Aorta (tissue), 5 donors: ENCODE measurements around the gene AQP12B. TPM values are rescaled to one million over a fixed set of nuclear protein-coding genes. Genes with fewer than 3 reads are reported as not detected.
A peak's percentile ranks its signal among the peaks of the same experiment; 100 is the strongest.

Source experiments
- ATAC-seq: fragments of 200-7000 bp; cut with Tn5 transposase; one replicate; pipeline ENCODE4 v1.9.1; 2022; ENCODE audit warnings: moderate library complexity; ENCODE audit not compliant: low FRiP score
- DNase-seq, 2 donors: peaks; one replicate each; pipeline ENCODE4 v3.0.0-alpha.2; 2020
- H3K27ac ChIP-seq, 2 donors: one replicate each; pipeline ENCODE4 v1.5.1; 2013; ENCODE audit warnings: low read length in 2 of 2, mild to moderate bottlenecking in 2 of 2, moderate library complexity in 2 of 2, control low read depth in 1 of 2, inconsistent platforms in 1 of 2, low read depth in 1 of 2
- H3K27me3 ChIP-seq, 2 donors: one replicate each; pipeline ENCODE4 v1.6.1; 2013; ENCODE audit warnings: control low read depth in 1 of 2, low read length in 1 of 2, mild to moderate bottlenecking in 1 of 2, moderate library complexity in 1 of 2; ENCODE audit not compliant: insufficient read depth in 2 of 2, control insufficient read depth in 1 of 2
- H3K36me3 ChIP-seq, 2 donors: one replicate each; pipeline ENCODE4 v1.6.1; 2013; ENCODE audit warnings: control low read depth in 1 of 2, low read length in 1 of 2, mild to moderate bottlenecking in 1 of 2; ENCODE audit not compliant: insufficient read depth in 2 of 2, control insufficient read depth in 1 of 2
- H3K4me1 ChIP-seq, 2 donors: one replicate each; pipeline ENCODE4 v1.6.1; 2013; ENCODE audit warnings: low read length in 2 of 2, control low read depth in 1 of 2, mild to moderate bottlenecking in 1 of 2, moderate library complexity in 1 of 2; ENCODE audit not compliant: insufficient read depth in 2 of 2, control insufficient read depth in 1 of 2
- H3K4me3 ChIP-seq, 2 donors: one replicate each; pipeline ENCODE4 v1.5.1; 2013; ENCODE audit warnings: low read length in 2 of 2, control low read depth in 1 of 2, mild to moderate bottlenecking in 1 of 2
- H3K9me3 ChIP-seq: one replicate; pipeline ENCODE4 v1.6.1; 2013; ENCODE audit warnings: mild to moderate bottlenecking, low read length; ENCODE audit not compliant: control insufficient read depth
- WGBS, 2 donors: extraction: QIAGEN DNeasy Blood & Tissue Kit; methylation state at CpG; one replicate each; pipeline ENCODE4 v1.1.7; 2013; 5-methylcytosine and 5-hydroxymethylcytosine counted together
- intact Hi-C, 2 donors: fragments of 100-400 bp; cut with DNase I; formaldehyde crosslinking; loops; one replicate each; pipeline versions ENCODE4 v1.14.2 to v1.15.0; 2022
- polyA plus RNA-seq, 2 donors: library from polyadenylated mRNA; stranded (reverse); fragments of 200-250 nt; gene quantifications; one replicate each; pipeline ENCODE4 v1.2.3, GENCODE V29; 2013
- total RNA-seq, 2 donors: library from RNA; stranded (reverse); fragmentation: NEBNext Ultra II Directional; extraction: Animal tissue kit (Norgen Biotek cat#: 25700); gene quantifications; one replicate each; pipeline ENCODE4 v1.2.1, GENCODE V29; 2021
- donor health status: healthy with polysubstance abuse.
- donor health status: Bipolar disorder and iron deficiency.
- donor health status: DM: no; HTN: no; CAD: no.
- donor health status: DM: no; HTN: no; CAD: no.
- donor health status: DM: yes; HTN: yes; CAD: no.

AQP12B gene
- total and polyA plus RNA-seq, 4 donors = 0.38 TPM; not detected in 3

DNA sequence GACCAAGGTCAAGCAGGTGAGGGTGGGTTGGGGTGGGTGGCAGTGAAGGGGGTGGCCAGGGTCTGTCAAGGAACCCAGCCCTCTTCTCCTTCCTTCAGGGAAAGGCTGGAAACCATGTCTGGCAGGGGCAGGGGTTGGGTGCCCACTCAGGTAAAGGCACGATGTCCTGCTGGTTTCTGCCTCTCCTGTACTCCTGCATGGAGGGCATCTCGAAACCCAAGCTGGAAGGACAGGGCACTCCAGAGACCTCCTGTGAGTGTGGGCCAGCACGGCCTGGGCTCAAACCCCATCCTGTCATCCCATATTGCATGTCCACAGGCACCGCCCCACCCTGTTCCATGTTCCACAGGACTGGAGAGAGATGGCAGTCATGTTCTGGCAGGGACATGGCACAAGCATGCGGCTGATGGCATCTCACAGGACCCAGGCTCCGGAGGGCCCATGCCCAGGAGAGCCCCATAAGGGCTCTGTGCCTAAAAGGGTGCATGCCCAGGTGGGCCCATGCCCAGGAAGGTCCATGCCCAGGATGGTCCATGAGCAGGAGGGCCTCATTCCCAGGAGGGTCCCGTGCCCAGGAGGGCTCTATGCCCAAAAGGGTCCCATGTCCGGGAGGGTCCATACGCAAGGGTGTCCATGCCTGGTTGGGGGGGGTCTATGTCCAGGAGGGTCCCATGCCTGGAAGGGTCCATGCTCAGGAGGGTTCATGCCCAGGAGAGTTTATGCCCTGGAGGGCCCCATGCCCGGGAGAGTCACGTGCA is 51.0 kb downstream of the AQP12B start:
- no peaks in the 10 kb centered on the region for H3K9me3 ChIP-seq
- no peak overlapping the region for H3K4me3 ChIP-seq
- ATAC-seq (no peak), DNase-seq (peak in 1 of 2 donors; percentile 43)
- no peaks in the 10 kb centered on the region for H3K4me1 ChIP-seq
- intact Hi-C loops = no loop called here
- no peak overlapping the region for H3K27ac ChIP-seq
- H3K27me3 ChIP-seq = no peaks in the 10 kb centered on the region
- no peaks in the 10 kb centered on the region for H3K36me3 ChIP-seq
- WGBS, 2 donors = 84 to 93% methylated on average over 11 of the region's 11 CpGs

GRCh38 chr2:240630771-240631547 is 51.7 kb downstream of the AQP12B start:
- DNase-seq (peak in 1 of 2 donors; percentile 32), ATAC-seq (no peak)
- Histone ChIP-seq H3K36me3 (no peaks in the 10 kb centered on the region), H3K27ac (no peak overlapping the region), H3K27me3 (no peaks in the 10 kb centered on the region), H3K4me3 (no peak overlapping the region), H3K9me3 (no peaks in the 10 kb centered on the region), H3K4me1 (no peaks in the 10 kb centered on the region)
- intact Hi-C loops = no loop called here
- 93 to 96% methylated on average over 21 of the region's 21 CpGs for WGBS, 2 donors

- H3K9me3 ChIP-seq = no peaks in the 10 kb centered on the region
- no peak overlapping the region for H3K27ac ChIP-seq
- no peaks in the 10 kb centered on the region for H3K27me3 ChIP-seq
- ATAC-seq = no peak
- intact Hi-C loops = no loop called here
- no peaks in the 10 kb centered on the region for H3K4me1 ChIP-seq
- H3K4me3 ChIP-seq = no peak overlapping the region
- DNase-seq = peak in 1 of 2 donors; percentile 29
- no peaks in the 10 kb centered on the region for H3K36me3 ChIP-seq
- WGBS, 2 donors = 95 to 96% methylated on average over 50 of the region's 50 CpGs
These were observed 52.5 kb downstream of the AQP12B start for GRCh38 chr2:240629968-240630770.

DNA sequence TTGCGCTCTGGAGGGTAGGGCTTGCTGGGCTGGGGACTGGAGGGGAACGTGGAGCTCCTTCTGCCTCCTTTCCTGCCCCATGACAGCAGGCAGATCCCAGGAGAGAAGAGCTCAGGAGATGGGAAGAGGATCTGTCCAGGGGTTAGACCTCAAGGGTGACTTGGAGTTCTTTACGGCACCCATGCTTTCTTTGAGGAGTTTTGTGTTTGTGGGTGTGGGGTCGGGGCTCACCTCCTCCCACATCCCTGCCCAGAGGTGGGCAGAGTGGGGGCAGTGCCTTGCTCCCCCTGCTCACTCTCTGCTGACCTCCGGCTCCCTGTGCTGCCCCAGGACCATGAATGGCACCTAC is 53.1 kb downstream of the AQP12B start:
- no peaks in the 10 kb centered on the region for H3K27me3 ChIP-seq
- 85 to 86% methylated on average over 5 of the region's 5 CpGs for WGBS, 2 donors
- H3K27ac ChIP-seq = no peak overlapping the region
- H3K4me1 ChIP-seq = no peaks in the 10 kb centered on the region
- H3K9me3 ChIP-seq = no peaks in the 10 kb centered on the region
- no peak for ATAC-seq
- H3K36me3 ChIP-seq = no peaks in the 10 kb centered on the region
- no peak for DNase-seq
- no peak overlapping the region for H3K4me3 ChIP-seq
- intact Hi-C loops = no loop called here

DNA sequence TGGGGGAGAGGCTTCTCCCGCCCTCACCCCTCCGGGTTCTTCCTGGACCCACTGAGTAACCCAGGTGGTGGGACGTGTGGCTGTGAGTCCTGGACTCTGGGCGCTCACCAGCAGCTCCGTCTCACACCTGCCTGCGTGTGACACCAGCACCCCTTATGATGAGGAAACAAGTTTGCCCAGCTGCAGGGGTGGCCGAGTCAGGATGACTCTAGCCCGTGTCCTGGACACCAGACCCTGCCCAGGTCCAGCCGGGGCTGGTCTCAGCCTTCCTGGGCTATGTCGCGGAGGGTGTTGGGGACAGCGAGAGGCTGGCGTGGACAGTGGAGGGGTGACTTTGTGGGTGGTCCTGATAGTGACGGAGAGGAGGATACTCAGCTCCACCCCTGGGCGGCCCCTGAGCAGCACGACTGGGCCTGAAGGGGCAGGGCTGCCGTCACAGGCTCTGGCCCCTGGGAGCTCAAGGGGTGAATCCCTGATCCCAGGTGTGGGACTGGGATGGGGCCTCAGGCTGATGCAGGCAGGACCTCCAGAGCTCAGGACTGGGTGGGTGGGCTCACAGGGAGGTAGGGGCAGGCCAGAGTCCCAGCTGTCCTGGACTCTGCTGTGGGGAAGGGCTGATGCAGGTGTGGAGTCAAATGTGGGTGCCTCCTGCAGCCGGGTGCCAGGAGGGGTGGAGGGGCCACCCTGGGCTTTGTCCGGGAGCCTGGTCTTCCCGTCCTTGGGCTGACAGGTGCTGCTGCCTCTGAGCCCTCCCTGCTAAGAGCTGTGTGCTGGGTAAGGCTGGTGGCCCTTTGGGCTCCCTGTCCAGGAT is 53.7 kb downstream of the AQP12B start:
- no peak overlapping the region for H3K27ac ChIP-seq
- 61 to 68% methylated on average over 20 of the region's 20 CpGs for WGBS, 2 donors
- ATAC-seq (no peak), DNase-seq (peak; percentile 35 to 72)
- no peaks in the 10 kb centered on the region for H3K9me3 ChIP-seq
- no peaks in the 10 kb centered on the region for H3K36me3 ChIP-seq
- no peaks in the 10 kb centered on the region for H3K27me3 ChIP-seq
- H3K4me3 ChIP-seq = no peak overlapping the region
- no peaks in the 10 kb centered on the region for H3K4me1 ChIP-seq
- intact Hi-C loops = no loop called here

- H3K27ac ChIP-seq = no peak overlapping the region
- H3K27me3 ChIP-seq = no peaks in the 10 kb centered on the region
- H3K9me3 ChIP-seq = no peaks in the 10 kb centered on the region
- DNase-seq (no peak), ATAC-seq (no peak)
- no peak overlapping the region for H3K4me3 ChIP-seq
- no peaks in the 10 kb centered on the region for H3K36me3 ChIP-seq
- intact Hi-C loops = no loop called here
- H3K4me1 ChIP-seq = no peaks in the 10 kb centered on the region
- whole genome bisulfite sequencing, 2 donors = 76 to 85% methylated on average over 7 of the region's 7 CpGs
These were observed 54.2 kb downstream of the AQP12B start for GRCh38 chr2:240628507-240628807.

GRCh38 chr2:240627736-240628506 is 54.8 kb downstream of the AQP12B start:
- no peak for ATAC-seq
- no peaks in the 10 kb centered on the region for H3K36me3 ChIP-seq
- no peak overlapping the region for H3K4me3 ChIP-seq
- H3K27me3 ChIP-seq = no peaks in the 10 kb centered on the region
- peak in 1 of 2 donors; percentile 44 for DNase-seq
- no peaks in the 10 kb centered on the region for H3K9me3 ChIP-seq
- no peak overlapping the region for H3K27ac ChIP-seq
- intact Hi-C loops = no loop called here
- no peaks in the 10 kb centered on the region for H3K4me1 ChIP-seq
- 88 to 91% methylated on average over 17 of the region's 17 CpGs for WGBS, 2 donors
